HL-60 (cell line): Measurements from ENCODE around the gene FLT4.

Source experiments
- DNase-seq, 2 experiments: peaks; one replicate each; pipeline ENCODE4 v3.0.0-alpha.2; 2010 to 2020; ENCODE audit warnings: low read depth in 1 of 2, low spot score in 1 of 2
- H3K27ac ChIP-seq: fragments of 250-450 bp; sonication (Bioruptor Pico); replicated peaks from 2 replicates; pipeline ENCODE4 v1.5.1; 2020; ENCODE audit warnings: mild to moderate bottlenecking, moderate library complexity
- H3K27me3 ChIP-seq: fragments of 250-450 bp; sonication (Bioruptor Pico); 2 replicates; pipeline ENCODE4 v1.5.1; 2021; ENCODE audit warnings: mild to moderate bottlenecking, moderate library complexity; ENCODE audit not compliant: insufficient read depth, poor library complexity, severe bottlenecking
- H3K4me3 ChIP-seq: replicated peaks from 2 replicates; pipeline ENCODE4 v1.5.1; 2011; ENCODE audit warnings: mild to moderate bottlenecking, control low read depth, low read length; ENCODE audit not compliant: insufficient read depth
- GABPA ChIP-seq: IDR thresholded peaks from 2 replicates; pipeline ENCODE4 v1.6.1; 2012; ENCODE audit warnings: low read depth
- POLR2AphosphoS5 ChIP-seq: IDR thresholded peaks from 2 replicates; pipeline ENCODE4 v1.6.1; 2012; ENCODE audit warnings: low read depth
- SPI1 ChIP-seq: IDR thresholded peaks from 2 replicates; pipeline ENCODE4 v1.6.1; 2012; ENCODE audit warnings: low read depth, mild to moderate bottlenecking, borderline replicate concordance
- TF ChIP-seq, protein P1 (sequence below): IDR thresholded peaks from one replicate; pipeline ENCODE4 v1.5.1; 2011; ENCODE audit warnings: low read length, control low read depth, inconsistent platforms; ENCODE audit not compliant: insufficient read depth
- TF ChIP-seq, protein P2 (sequence below): IDR thresholded peaks from 2 replicates; pipeline ENCODE4 v1.6.1; 2012; ENCODE audit warnings: low read depth; ENCODE audit not compliant: insufficient replicate concordance

FLT4 gene

DNA sequence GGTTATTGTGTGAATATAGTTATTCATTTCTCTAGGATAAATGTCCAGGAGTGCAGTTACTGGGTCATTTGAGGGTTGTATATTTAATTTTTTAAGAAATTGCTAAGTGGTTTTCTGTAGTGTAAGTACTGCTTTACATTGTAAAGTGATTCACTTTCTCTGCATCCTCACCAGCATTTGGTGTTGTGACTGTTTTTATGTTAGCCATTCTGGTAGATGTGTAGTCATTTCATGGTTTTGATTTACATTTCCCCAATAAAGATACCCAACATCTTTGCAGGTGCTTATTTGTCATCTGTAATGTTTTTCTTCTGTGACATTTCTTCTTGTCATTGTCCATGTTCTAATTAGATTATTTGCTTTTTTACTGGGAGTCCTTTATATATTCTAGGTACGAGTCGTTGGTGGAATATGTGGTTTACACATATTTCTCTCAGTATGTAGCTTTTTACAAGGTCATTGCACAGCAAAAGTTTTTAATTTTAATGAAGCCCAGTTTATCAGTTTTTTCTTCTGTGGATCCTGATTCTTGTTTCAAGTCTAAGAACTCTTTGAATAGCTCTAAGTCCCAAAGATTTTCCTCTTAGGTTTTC lies 92.1 kb downstream of the FLT4 start:
- Histone ChIP-seq H3K27me3 (no peaks in the 10 kb centered on the region), H3K4me3 (no peak overlapping the region), H3K27ac (no peak overlapping the region)
- no peak for TF ChIP-seq POLR2AphosphoS5
- TF ChIP-seq GABPA = no peak
- no peak for TF ChIP-seq SPI1
- TF ChIP-seq, protein P1, sequence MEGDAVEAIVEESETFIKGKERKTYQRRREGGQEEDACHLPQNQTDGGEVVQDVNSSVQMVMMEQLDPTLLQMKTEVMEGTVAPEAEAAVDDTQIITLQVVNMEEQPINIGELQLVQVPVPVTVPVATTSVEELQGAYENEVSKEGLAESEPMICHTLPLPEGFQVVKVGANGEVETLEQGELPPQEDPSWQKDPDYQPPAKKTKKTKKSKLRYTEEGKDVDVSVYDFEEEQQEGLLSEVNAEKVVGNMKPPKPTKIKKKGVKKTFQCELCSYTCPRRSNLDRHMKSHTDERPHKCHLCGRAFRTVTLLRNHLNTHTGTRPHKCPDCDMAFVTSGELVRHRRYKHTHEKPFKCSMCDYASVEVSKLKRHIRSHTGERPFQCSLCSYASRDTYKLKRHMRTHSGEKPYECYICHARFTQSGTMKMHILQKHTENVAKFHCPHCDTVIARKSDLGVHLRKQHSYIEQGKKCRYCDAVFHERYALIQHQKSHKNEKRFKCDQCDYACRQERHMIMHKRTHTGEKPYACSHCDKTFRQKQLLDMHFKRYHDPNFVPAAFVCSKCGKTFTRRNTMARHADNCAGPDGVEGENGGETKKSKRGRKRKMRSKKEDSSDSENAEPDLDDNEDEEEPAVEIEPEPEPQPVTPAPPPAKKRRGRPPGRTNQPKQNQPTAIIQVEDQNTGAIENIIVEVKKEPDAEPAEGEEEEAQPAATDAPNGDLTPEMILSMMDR = no peak
- TF ChIP-seq, protein P2, sequence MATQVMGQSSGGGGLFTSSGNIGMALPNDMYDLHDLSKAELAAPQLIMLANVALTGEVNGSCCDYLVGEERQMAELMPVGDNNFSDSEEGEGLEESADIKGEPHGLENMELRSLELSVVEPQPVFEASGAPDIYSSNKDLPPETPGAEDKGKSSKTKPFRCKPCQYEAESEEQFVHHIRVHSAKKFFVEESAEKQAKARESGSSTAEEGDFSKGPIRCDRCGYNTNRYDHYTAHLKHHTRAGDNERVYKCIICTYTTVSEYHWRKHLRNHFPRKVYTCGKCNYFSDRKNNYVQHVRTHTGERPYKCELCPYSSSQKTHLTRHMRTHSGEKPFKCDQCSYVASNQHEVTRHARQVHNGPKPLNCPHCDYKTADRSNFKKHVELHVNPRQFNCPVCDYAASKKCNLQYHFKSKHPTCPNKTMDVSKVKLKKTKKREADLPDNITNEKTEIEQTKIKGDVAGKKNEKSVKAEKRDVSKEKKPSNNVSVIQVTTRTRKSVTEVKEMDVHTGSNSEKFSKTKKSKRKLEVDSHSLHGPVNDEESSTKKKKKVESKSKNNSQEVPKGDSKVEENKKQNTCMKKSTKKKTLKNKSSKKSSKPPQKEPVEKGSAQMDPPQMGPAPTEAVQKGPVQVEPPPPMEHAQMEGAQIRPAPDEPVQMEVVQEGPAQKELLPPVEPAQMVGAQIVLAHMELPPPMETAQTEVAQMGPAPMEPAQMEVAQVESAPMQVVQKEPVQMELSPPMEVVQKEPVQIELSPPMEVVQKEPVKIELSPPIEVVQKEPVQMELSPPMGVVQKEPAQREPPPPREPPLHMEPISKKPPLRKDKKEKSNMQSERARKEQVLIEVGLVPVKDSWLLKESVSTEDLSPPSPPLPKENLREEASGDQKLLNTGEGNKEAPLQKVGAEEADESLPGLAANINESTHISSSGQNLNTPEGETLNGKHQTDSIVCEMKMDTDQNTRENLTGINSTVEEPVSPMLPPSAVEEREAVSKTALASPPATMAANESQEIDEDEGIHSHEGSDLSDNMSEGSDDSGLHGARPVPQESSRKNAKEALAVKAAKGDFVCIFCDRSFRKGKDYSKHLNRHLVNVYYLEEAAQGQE = no peak
- DNase-seq = no peak

DNA sequence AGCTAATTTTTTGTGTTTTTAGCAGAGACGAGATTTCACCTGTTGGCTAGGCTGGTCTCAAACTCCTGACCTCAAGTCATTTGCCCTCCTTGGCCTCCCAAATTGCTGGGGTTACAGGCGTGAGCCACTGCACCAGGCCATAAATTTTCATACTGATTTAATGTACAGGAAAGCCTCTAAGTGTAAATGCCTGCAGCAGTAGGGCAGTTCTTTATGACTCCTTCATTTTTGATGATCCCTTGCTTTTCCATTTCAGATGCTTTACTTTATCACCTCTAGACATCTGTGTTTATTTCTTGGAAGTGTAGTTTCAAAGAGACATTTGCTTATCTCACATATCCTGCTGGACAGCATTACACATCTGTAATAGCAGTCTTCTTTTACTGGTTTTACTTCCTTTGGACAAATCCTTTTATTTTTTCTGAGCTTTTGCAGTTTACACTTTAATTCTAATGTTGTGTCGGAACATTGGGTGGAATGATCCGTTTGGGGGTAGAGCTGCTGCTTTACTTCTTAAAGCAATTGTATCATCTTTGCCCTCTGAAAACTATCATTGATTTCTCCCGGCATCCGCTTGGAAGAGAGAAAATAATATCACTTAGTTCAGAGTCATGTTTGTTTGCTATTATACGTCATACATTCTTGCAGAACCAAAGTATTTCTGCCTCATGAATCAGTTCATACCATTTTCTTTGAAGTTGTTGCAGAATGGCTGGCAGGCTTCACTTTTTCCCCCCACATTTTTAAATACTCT lies 94.1 kb downstream of the FLT4 start:
- DNase-seq = no peak
- H3K4me3 ChIP-seq = no peak overlapping the region
- H3K27ac ChIP-seq = no peak overlapping the region
- H3K27me3 ChIP-seq = no peaks in the 10 kb centered on the region
- TF ChIP-seq SPI1 = no peak
- TF ChIP-seq, protein P2 = no peak

DNA sequence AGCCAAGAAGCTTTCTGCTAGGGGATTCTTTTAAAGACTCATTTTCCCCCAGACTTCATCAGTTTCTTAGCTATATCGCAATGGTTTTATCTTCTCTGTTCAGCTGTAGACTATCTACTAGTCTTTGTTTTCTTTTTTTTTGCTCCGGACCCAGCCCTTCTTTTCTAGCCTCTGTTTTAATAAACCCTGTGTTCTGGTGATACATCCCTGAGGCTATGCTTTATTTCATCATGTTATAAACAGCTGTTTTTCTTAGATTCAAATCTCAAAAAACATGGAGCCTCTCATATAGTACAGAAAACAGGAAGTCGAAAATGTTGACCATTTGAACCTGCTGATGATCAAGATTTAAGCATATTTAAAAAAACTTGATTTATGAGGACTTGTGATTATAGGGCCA lies 95.9 kb downstream of the FLT4 start:
- Histone ChIP-seq H3K27ac (no peak overlapping the region), H3K4me3 (no peak overlapping the region), H3K27me3 (no peaks in the 10 kb centered on the region)
- TF ChIP-seq POLR2AphosphoS5 (no peak), SPI1 (peak; percentile 54; the same call in 1 of the 2 replicates), GABPA (no peak)
- TF ChIP-seq, protein P2 = no peak
- TF ChIP-seq, protein P1 = no peak
- DNase-seq = no peak
